ENCODE results near the gene GJD3. TPM values are rescaled to one million over a fixed set of nuclear protein-coding genes. Genes with fewer than 3 reads are reported as not detected.
"Not testable (repeated sequence)": the region's sequence is repeated elsewhere in the genome, so short reads cannot be mapped to it uniquely, and the experiment has no call there.

Gene GJD3
- total RNA-seq, 4 donors from 2014 or later = 0.98 to 1.2 TPM; not detected in 2

DNA sequence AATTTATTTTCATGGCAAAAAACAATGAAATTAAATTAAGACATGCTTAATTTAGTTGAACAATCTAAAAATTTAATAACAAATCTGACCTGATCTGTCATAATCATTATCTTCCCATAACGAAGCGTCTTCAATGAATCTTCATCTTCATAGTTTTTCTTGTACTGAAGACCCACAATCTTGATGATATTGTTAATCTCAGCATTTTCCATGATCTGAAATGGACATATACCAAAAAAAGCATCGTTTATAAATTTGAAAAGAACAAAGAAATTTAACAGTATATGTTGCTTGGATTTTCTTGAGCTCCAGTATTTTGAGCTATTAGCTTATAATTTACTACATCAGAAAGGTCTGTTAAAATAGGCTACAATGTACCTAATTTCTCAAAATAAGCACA, 42.9 kb upstream of the GJD3 start:
- no peaks in the 10 kb centered on the region for H3K27me3 ChIP-seq
- H3K4me1 ChIP-seq = no peaks in the 10 kb centered on the region
- in situ Hi-C loops (cut with MboI; ENCODE audit: low sequenced_read_pairs in 4 of 4) (no loop called here), intact Hi-C loops (cut with DNase I; ENCODE audit: low total_unique reads) (no loop called here)
- DNase-seq (no peak), ATAC-seq (no peak)
- no peak overlapping the region for H3K4me3 ChIP-seq
- H3K9me3 ChIP-seq = no peaks in the 10 kb centered on the region
- H3K27ac ChIP-seq = no peak overlapping the region
- no peak for TF ChIP-seq POLR2A (IDR thresholded peaks at IDR 0.05)
- TF ChIP-seq, protein P1, sequence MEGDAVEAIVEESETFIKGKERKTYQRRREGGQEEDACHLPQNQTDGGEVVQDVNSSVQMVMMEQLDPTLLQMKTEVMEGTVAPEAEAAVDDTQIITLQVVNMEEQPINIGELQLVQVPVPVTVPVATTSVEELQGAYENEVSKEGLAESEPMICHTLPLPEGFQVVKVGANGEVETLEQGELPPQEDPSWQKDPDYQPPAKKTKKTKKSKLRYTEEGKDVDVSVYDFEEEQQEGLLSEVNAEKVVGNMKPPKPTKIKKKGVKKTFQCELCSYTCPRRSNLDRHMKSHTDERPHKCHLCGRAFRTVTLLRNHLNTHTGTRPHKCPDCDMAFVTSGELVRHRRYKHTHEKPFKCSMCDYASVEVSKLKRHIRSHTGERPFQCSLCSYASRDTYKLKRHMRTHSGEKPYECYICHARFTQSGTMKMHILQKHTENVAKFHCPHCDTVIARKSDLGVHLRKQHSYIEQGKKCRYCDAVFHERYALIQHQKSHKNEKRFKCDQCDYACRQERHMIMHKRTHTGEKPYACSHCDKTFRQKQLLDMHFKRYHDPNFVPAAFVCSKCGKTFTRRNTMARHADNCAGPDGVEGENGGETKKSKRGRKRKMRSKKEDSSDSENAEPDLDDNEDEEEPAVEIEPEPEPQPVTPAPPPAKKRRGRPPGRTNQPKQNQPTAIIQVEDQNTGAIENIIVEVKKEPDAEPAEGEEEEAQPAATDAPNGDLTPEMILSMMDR (IDR thresholded peaks at IDR 0.05 in 4 of 5, conservative IDR thresholded peaks at IDR 0.05 in 1 of 5) = no peak
- H3K36me3 ChIP-seq = no peaks in the 10 kb centered on the region

DNA sequence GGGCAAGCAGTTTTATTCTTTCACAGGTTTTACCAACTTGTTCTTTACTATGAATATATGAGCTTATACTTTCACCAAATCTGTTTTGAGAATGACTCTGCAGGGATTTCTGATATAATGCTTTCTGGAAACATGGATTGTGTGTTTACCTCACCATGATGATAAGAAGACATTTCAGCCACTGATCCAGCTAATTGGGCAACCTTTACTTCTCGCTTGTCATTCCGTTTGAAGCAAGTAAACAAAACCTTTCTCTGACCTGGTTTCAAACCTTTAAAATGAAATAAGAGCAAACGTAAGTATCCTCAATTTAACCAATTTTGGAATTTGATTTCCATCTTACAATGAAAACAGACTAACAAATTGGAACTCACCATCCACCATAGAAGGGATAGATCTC, 39.5 kb upstream of the GJD3 start:
- Histone ChIP-seq H3K4me3 (no peak overlapping the region), H3K27me3 (no peaks in the 10 kb centered on the region), H3K27ac (no peak overlapping the region), H3K36me3 (no peaks in the 10 kb centered on the region), H3K4me1 (no peaks in the 10 kb centered on the region), H3K9me3 (no peaks in the 10 kb centered on the region)
- no peak for ATAC-seq
- intact Hi-C loops (cut with DNase I; ENCODE audit: low total_unique reads) = no loop called here
- in situ Hi-C loops (cut with MboI; ENCODE audit: low sequenced_read_pairs in 4 of 4) = no loop called here
- no peak for DNase-seq
- TF ChIP-seq, protein P1 (IDR thresholded peaks at IDR 0.05 in 4 of 5, conservative IDR thresholded peaks at IDR 0.05 in 1 of 5) = no peak
- TF ChIP-seq POLR2A (IDR thresholded peaks at IDR 0.05) = no peak

DNA sequence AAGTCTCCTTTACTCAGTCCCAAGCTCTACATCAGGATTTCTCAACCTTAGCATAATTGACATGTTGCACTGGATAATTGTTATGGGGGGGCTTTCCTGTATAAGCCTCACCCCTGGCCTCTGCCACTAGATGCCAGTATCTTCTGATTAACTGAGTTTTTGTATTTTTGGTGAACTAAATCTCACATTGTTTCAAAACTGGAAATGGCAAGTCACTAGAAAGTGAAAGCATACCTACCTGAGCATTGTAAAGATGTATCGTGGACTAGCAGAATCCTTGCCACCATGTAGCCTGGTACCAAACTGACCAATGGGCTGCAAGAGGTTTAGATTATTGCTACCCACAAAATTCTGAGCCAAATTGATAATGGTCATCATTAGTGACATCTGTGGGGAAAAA, 38.1 kb upstream of the GJD3 start:
- H3K4me1 ChIP-seq = no peaks in the 10 kb centered on the region
- no peaks in the 10 kb centered on the region for H3K9me3 ChIP-seq
- DNase-seq (no peak), ATAC-seq (no peak)
- H3K4me3 ChIP-seq = no peak overlapping the region
- H3K36me3 ChIP-seq = no peaks in the 10 kb centered on the region
- H3K27me3 ChIP-seq = no peaks in the 10 kb centered on the region
- intact Hi-C loops (cut with DNase I; ENCODE audit: low total_unique reads) = no loop called here
- H3K27ac ChIP-seq = no peak overlapping the region
- in situ Hi-C loops (cut with MboI; ENCODE audit: low sequenced_read_pairs in 4 of 4) = no loop called here
- TF ChIP-seq, protein P1 (IDR thresholded peaks at IDR 0.05 in 4 of 5, conservative IDR thresholded peaks at IDR 0.05 in 1 of 5) = no peak
- no peak for TF ChIP-seq POLR2A (IDR thresholded peaks at IDR 0.05)

DNA sequence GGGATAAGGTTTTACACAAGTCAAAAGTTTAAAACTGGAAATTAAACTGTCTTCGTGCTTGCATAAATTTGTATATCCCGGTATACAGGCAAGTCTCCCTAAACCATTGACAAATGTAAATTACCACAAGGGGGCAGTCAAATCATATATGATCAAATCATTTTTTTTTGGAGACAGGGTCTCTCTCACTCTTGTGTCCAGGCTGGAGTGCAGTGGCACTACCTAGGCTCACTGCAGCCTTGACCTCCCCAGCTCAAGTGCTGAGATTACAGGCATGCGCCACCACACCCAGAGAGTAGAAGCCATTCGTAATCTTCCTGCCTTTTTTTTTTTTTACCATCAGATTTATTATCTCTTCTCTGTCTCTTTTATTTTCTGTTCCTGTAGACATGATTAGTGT, 34.6 kb upstream of the GJD3 start:
- no peak overlapping the region for H3K4me3 ChIP-seq
- H3K27ac ChIP-seq = no peak overlapping the region
- H3K4me1 ChIP-seq = no peaks in the 10 kb centered on the region
- ATAC-seq (peak in 1 of 2 donors; percentile 74), DNase-seq (no peak)
- H3K36me3 ChIP-seq = no peaks in the 10 kb centered on the region
- in situ Hi-C loops (cut with MboI; ENCODE audit: low sequenced_read_pairs in 4 of 4) (no loop called here), intact Hi-C loops (cut with DNase I; ENCODE audit: low total_unique reads) (loop anchor here (1.0 to 5.0 kb wide), 4 partner anchors 42 to 134 kb away; partner anchors contain the start of gene IGFBP4)
- no peaks in the 10 kb centered on the region for H3K27me3 ChIP-seq
- H3K9me3 ChIP-seq = no peaks in the 10 kb centered on the region
- TF ChIP-seq, protein P1 (IDR thresholded peaks at IDR 0.05 in 4 of 5, conservative IDR thresholded peaks at IDR 0.05 in 1 of 5) = peak; percentile 47 to 71 (median 56)
- TF ChIP-seq POLR2A (IDR thresholded peaks at IDR 0.05) = no peak

DNA sequence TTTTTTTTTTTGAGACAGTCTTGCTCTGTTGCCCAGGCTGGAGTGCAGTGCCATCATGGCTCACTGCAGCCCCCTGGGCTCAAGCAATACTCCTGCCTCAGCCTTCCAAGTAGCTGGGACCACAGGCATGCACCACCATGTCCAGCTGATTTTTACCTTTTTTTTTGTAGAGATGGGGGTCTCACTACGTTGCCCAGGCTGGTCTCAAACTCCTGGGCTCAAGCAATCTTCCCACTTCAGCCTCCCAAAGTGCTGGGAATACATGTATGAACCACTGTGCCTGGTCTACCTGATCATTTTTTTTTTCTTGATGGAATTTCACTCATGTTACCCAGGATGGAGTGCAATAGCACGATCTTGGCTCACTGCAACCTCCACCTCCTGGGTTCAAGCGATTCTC, 22.0 kb upstream of the GJD3 start:
- DNase-seq; H3K27me3 ChIP-seq; H3K9me3 ChIP-seq; intact Hi-C loops (cut with DNase I; ENCODE audit: low total_unique reads); H3K36me3 ChIP-seq; H3K4me1 ChIP-seq; ATAC-seq; H3K4me3 ChIP-seq; in situ Hi-C loops (cut with MboI; ENCODE audit: low sequenced_read_pairs in 4 of 4); H3K27ac ChIP-seq: not testable (repeated sequence)
